ENCODE results near the gene PDXDC1. TPM values are rescaled to one million over a fixed set of nuclear protein-coding genes. Genes with fewer than 3 reads are reported as not detected.

Gene PDXDC1
- total RNA-seq, 1 experiment from 2014 or later: 107 TPM

GRCh38 chr16:15037745-15038144 lies 62.9 kb downstream of the PDXDC1 start:
- POLR2A ChIA-PET: no interaction called here
- Mint-ChIP-seq H3K9me3 (no peaks in the 10 kb centered on the region), H3K4me3 (no peak overlapping the region), H3K36me3 (peaks cover 71% of the 10 kb centered on the region), H3K4me1 (no peaks in the 10 kb centered on the region), H3K27me3 (ENCODE audit: low read depth) (no peaks in the 10 kb centered on the region), H3K27ac (no peak overlapping the region)
- TF ChIP-seq ZNF423 (CRISPR knock-in tag; IDR thresholded peaks at IDR 0.05) (no peak), ZNF317 (CRISPR knock-in tag; IDR thresholded peaks at IDR 0.05; ENCODE audit: borderline replicate concordance, low read depth) (no peak), CBFB (CRISPR knock-in tag; IDR thresholded peaks at IDR 0.05; ENCODE audit: low read depth) (no peak), MAX (CRISPR knock-in tag; IDR thresholded peaks at IDR 0.05) (no peak), ZBTB43 (CRISPR knock-in tag; IDR thresholded peaks at IDR 0.05) (no peak), TEAD4 (CRISPR knock-in tag; IDR thresholded peaks at IDR 0.05) (no peak), ZNF281 (CRISPR knock-in tag; IDR thresholded peaks at IDR 0.05) (no peak), KAT7 (CRISPR knock-in tag; IDR thresholded peaks at IDR 0.05; ENCODE audit: borderline replicate concordance) (no peak), MXD4 (CRISPR knock-in tag; IDR thresholded peaks at IDR 0.05; ENCODE audit: borderline replicate concordance) (no peak)
- DNase-seq (ENCODE audit: low spot score) (no peak), ATAC-seq (no peak)
- CTCF ChIA-PET: no interaction called here

GRCh38 chr16:15038689-15039088 lies 63.9 kb downstream of the PDXDC1 start:
- Mint-ChIP-seq H3K9me3 (no peaks in the 10 kb centered on the region), H3K27me3 (ENCODE audit: low read depth) (no peaks in the 10 kb centered on the region), H3K27ac (no peak overlapping the region; the same call in 1 of the 2 replicates), H3K4me1 (no peaks in the 10 kb centered on the region), H3K4me3 (no peak overlapping the region), H3K36me3 (peaks cover 65% of the 10 kb centered on the region)
- DNase-seq (ENCODE audit: low spot score) (no peak), ATAC-seq (no peak)
- no peak for TF ChIP-seq NFATC4 (CRISPR knock-in tag; IDR thresholded peaks at IDR 0.05)
- TF ChIP-seq ZNF317 (CRISPR knock-in tag; IDR thresholded peaks at IDR 0.05; ENCODE audit: borderline replicate concordance, low read depth): no peak
- no peak for TF ChIP-seq FOXK1 (CRISPR knock-in tag; IDR thresholded peaks at IDR 0.05)
- no peak for TF ChIP-seq AFF4 (CRISPR knock-in tag; IDR thresholded peaks at IDR 0.05; ENCODE audit: borderline replicate concordance)
- TF ChIP-seq MLX (CRISPR knock-in tag; IDR thresholded peaks at IDR 0.05): no peak
- no peak for TF ChIP-seq USF1 (CRISPR knock-in tag; IDR thresholded peaks at IDR 0.05)
- no peak for TF ChIP-seq ZNF425 (CRISPR knock-in tag; conservative IDR thresholded peaks at IDR 0.05)
- TF ChIP-seq ZNF416 (CRISPR knock-in tag; IDR thresholded peaks at IDR 0.05): no peak
- no peak for TF ChIP-seq GRHL2 (CRISPR knock-in tag; IDR thresholded peaks at IDR 0.05; ENCODE audit: insufficient replicate concordance, severe bottlenecking)
- no peak for TF ChIP-seq ETV6 (CRISPR knock-in tag; IDR thresholded peaks at IDR 0.05)
- TF ChIP-seq IRF2 (CRISPR knock-in tag; IDR thresholded peaks at IDR 0.05; ENCODE audit: borderline replicate concordance, low read depth): no peak
- no peak for TF ChIP-seq HMGXB4 (CRISPR knock-in tag; IDR thresholded peaks at IDR 0.05)
- ChIA-PET POLR2A (interaction anchor here (0.6 kb wide), 1 partner anchor 641 kb away, joined by 7 read pairs; no protein-coding TSS in a partner anchor), CTCF (no interaction called here)
